GM18499 (cell line): ENCODE measurements around the gene MICU1.
A peak's percentile ranks its signal among the peaks of the same experiment; 100 is the strongest.
"Not testable (repeated sequence)": the region's sequence is repeated elsewhere in the genome, so short reads cannot be mapped to it uniquely, and the experiment has no call there.

Experiments
- ATAC-seq: cut with Tn5 transposase; IDR thresholded peaks from one replicate; pipeline ENCODE4 v1.9.1; 2021; ENCODE audit warnings: moderate number of reproducible peaks; ENCODE audit not compliant: insufficient read depth, unreplicated experiment

Gene MICU1

GRCh38 chr10:72409167-72409566, 216.7 kb downstream of the MICU1 start:
- no peak for ATAC-seq

- no peak for ATAC-seq
These were observed 217.8 kb downstream of the MICU1 start for GRCh38 chr10:72407927-72408600.

GRCh38 chr10:72407471-72407870, 218.4 kb downstream of the MICU1 start:
- no peak for ATAC-seq

- not testable (repeated sequence) for ATAC-seq
These were observed 230.3 kb downstream of the MICU1 start for GRCh38 chr10:72395581-72395980.

- no peak for ATAC-seq
These were observed 233.3 kb downstream of the MICU1 start for GRCh38 chr10:72392571-72392970.

GRCh38 chr10:72390764-72391163, 235.1 kb downstream of the MICU1 start:
- ATAC-seq: no peak

- ATAC-seq: no peak
These were observed 236.2 kb downstream of the MICU1 start for GRCh38 chr10:72389716-72390115.

- ATAC-seq: no peak
These were observed 236.9 kb downstream of the MICU1 start for GRCh38 chr10:72389014-72389413.

GRCh38 chr10:72388062-72388461, 237.8 kb downstream of the MICU1 start:
- ATAC-seq: no peak

- no peak for ATAC-seq
These were observed 238.8 kb downstream of the MICU1 start for GRCh38 chr10:72386916-72387586.

- no peak for ATAC-seq
These were observed 240.2 kb downstream of the MICU1 start for GRCh38 chr10:72385724-72386123.

- ATAC-seq: not testable (repeated sequence)
These were observed 240.9 kb downstream of the MICU1 start for GRCh38 chr10:72384982-72385381.

GRCh38 chr10:72379776-72380175, 246.1 kb downstream of the MICU1 start:
- ATAC-seq: no peak

- no peak for ATAC-seq
These were observed 246.8 kb downstream of the MICU1 start for GRCh38 chr10:72379062-72379461.

- no peak for ATAC-seq
These were observed 250.3 kb downstream of the MICU1 start for GRCh38 chr10:72375585-72375984.

- no peak for ATAC-seq
These were observed 250.7 kb downstream of the MICU1 start for GRCh38 chr10:72375173-72375572.

- no peak for ATAC-seq
These were observed 255.6 kb downstream of the MICU1 start for GRCh38 chr10:72370201-72370722.

GRCh38 chr10:72367301-72367960, 258.4 kb downstream of the MICU1 start:
- no peak for ATAC-seq

- ATAC-seq: no peak
These were observed 260.6 kb downstream of the MICU1 start for GRCh38 chr10:72365106-72365895.

- ATAC-seq: peak; percentile 61
These were observed 261.6 kb downstream of the MICU1 start for GRCh38 chr10:72364239-72364777.
